Measurements from ENCODE around the gene TNKS1BP1. TPM values are rescaled to one million over a fixed set of nuclear protein-coding genes. Genes with fewer than 3 reads are reported as not detected.

The TNKS1BP1 gene
- total RNA-seq, 2 donors from 2014 or later: 16.9 to 23.8 TPM

DNA sequence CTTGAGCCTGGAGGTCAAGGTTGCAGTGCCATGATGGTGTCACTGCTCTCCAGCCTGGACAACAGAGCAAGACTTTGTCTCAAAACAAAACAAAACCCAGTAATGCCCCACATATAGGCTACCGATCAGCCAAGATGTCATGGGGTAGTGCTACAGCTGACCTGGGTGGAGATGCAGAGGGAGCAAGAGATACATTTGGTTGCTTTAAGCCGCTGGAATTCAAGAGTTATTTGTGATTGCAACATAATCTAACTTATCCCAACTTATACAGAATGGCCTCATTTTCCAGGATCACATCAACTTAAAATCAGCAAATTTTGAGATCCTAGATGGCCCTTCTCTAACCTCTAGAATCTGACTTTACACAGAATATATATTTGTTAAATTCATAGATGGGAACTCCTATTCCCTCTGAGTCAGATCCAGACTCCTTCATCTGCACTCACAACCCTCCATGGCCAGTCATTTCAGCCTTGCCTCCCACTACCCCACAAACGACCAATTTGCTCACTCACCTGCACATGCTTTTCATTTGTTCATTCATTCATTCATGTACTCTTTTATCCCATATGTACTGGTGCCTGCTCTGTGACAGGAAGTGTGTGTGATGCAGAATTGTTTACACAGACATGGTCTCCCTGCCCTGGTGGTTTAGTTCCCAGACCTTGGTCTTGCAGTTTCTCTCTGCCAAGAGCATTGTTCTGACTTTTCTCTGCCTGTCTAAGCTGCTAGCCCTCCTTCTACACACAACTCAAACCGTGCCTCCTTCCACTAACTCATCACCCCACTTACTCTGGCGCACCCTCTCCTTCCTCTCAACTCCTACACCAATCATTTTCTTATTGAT, 63.6 kb downstream of the TNKS1BP1 start:
- Mint-ChIP-seq H3K4me1 (ENCODE audit: low read depth) (no peaks in the 10 kb centered on the region), H3K27ac (no peak overlapping the region), H3K4me3 (no peak overlapping the region), H3K9me3 (peaks cover 0 to 9% of the 10 kb centered on the region in 2 donors), H3K36me3 (ENCODE audit: insufficient read depth in 2 of 2) (no peaks in the 10 kb centered on the region), H3K27me3 (ENCODE audit: low read depth) (peaks cover 30% of the 10 kb centered on the region)
- DNase-seq: no peak
- ATAC-seq (replicated peaks in 1 of 2): peak in 1 of 2 donors; percentile 36

DNA sequence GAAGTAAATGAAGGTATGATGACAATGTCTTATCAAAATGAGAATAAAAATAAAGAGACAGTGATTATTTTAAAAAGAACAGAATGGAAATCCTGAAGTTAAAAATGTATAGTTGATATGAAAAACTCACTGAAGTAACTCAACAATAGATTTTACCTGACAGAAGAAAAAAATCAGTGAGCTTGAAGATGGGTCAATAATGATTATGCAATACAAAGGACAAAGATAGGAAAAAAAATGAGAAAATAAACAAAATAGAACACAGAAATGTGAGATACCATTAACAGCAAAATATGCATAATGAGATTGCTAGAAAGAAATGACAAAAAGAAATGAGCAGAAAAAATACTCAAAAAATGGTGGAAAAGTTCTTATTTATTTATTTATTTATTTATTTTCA, 68.6 kb downstream of the TNKS1BP1 start:
- peaks cover 0 to 7% of the 10 kb centered on the region in 2 donors for H3K9me3 Mint-ChIP-seq
- H3K27me3 Mint-ChIP-seq (ENCODE audit: low read depth): peaks cover 52% of the 10 kb centered on the region
- no peak overlapping the region for H3K27ac Mint-ChIP-seq
- no peaks in the 10 kb centered on the region for H3K36me3 Mint-ChIP-seq (ENCODE audit: insufficient read depth in 2 of 2)
- DNase-seq: no peak
- H3K4me1 Mint-ChIP-seq (ENCODE audit: low read depth): no peaks in the 10 kb centered on the region
- no peak overlapping the region for H3K4me3 Mint-ChIP-seq
- no peak for ATAC-seq (replicated peaks in 1 of 2)

DNA sequence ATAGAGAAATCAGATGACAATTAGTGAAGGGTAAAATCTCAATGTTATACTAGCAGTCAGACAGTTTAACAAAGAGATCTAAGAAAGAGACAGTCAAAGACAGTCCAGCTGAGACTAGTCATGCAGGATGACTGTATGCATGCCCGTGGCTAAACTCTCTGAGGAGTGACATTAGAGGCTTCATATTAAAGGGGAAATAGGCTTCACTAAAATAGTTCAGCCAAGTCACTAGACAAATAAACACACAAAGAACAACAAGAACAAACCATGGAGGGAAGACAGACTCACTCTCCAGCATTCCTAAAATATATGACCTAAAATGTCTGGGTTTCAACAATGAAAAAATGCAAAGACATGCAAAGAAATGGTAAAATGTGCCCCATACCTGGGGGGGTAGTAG, 69.1 kb downstream of the TNKS1BP1 start:
- Mint-ChIP-seq H3K27me3 (ENCODE audit: low read depth) (peaks cover 53% of the 10 kb centered on the region), H3K4me3 (no peak overlapping the region)
- no peak for ATAC-seq (replicated peaks in 1 of 2)

DNA sequence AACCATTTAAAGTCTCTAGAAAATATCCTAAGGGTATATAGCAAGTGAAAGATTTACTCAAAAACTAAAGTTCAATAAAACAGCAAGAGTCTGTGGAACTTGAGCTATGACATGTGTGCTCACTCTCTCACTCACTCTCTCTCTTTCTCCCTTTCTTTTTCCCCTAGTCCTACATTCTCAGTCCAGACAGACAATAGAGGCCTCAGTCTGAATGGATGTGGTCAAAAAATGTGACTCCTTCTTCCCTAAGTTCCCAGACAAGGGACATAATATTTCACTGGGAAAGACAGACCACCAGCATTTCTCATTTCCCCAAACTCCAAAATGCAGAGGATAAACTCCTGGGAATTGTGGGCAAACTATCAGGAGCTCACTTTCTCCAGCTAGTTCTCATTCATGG, 70.1 kb downstream of the TNKS1BP1 start:
- no peak for ATAC-seq (replicated peaks in 1 of 2)
- Mint-ChIP-seq H3K27me3 (ENCODE audit: low read depth) (peaks cover 55% of the 10 kb centered on the region), H3K4me3 (no peak overlapping the region), H3K36me3 (ENCODE audit: insufficient read depth in 2 of 2) (no peaks in the 10 kb centered on the region), H3K27ac (no peak overlapping the region), H3K4me1 (ENCODE audit: low read depth) (peaks cover 6% of the 10 kb centered on the region), H3K9me3 (peaks cover 0 to 7% of the 10 kb centered on the region in 2 donors)
- DNase-seq: no peak

More for the DNA sequence above, 69.1 kb downstream of the TNKS1BP1 start:
- Mint-ChIP-seq H3K9me3 (peaks cover 0 to 7% of the 10 kb centered on the region in 2 donors), H3K27ac (no peak overlapping the region), H3K36me3 (ENCODE audit: insufficient read depth in 2 of 2) (no peaks in the 10 kb centered on the region), H3K4me1 (ENCODE audit: low read depth) (no peaks in the 10 kb centered on the region)
- DNase-seq: no peak

DNA sequence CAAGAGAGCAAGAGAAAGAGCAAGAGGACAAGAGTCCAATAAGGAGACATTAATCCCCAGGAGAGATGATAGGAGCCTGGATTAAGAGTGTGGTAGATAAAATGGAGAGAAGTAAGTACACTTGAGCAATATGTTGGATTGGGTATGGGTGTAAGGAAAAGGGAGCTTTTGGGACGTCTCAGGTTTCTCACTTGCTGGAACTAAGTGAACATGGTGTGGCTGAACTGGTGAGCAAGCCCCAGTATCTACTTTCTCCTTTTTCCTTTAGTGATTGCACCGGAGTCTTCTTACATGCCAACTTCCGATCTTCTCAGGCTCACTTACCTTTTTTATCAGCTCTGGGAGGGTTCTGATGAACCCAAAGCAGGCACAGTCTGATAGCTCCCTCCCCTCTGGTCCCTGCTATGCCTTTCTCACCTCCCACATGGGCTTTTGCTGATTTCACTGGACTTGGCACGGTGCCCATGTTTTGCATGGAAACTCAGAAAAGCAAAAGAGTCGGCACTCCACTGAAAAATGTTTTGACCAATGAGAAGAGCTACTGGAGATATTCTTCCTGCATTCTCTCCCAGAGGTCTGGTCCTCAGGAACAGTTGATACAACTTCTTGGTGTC, 73.2 kb downstream of the TNKS1BP1 start:
- DNase-seq: no peak
- Mint-ChIP-seq H3K4me3 (no peak overlapping the region), H3K9me3 (peaks cover 0 to 3% of the 10 kb centered on the region in 2 donors), H3K4me1 (ENCODE audit: low read depth) (peaks cover 16% of the 10 kb centered on the region), H3K27ac (no peak overlapping the region), H3K27me3 (ENCODE audit: low read depth) (peaks cover 52% of the 10 kb centered on the region), H3K36me3 (ENCODE audit: insufficient read depth in 2 of 2) (no peaks in the 10 kb centered on the region)
- ATAC-seq (replicated peaks in 1 of 2): no peak

DNA sequence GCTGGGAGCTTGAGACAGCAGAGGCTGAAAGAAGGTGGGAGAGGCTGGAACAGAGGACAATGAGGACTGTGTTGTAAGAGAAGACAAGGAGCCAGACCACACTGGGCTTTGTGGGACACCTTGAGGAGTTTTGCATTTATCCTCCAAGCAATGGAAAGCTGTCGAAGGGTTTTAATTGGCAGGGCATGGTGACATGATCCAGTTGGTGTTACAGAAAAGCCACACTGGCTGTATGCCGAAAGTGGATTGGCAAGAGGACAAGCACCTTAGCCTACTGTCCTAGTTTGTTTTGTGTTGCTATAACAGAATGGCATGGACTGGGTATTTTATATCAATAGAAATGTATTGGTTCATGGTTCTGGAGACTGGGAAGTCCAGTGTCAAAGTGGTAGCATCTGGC, 73.7 kb downstream of the TNKS1BP1 start:
- no peaks in the 10 kb centered on the region for H3K36me3 Mint-ChIP-seq (ENCODE audit: insufficient read depth in 2 of 2)
- H3K4me1 Mint-ChIP-seq (ENCODE audit: low read depth): peaks cover 16% of the 10 kb centered on the region
- no peak overlapping the region for H3K4me3 Mint-ChIP-seq
- ATAC-seq (replicated peaks in 1 of 2) (no peak), DNase-seq (no peak)
- peaks cover 47% of the 10 kb centered on the region for H3K27me3 Mint-ChIP-seq (ENCODE audit: low read depth)
- H3K27ac Mint-ChIP-seq: no peak overlapping the region
- H3K9me3 Mint-ChIP-seq: peaks cover 0 to under 1% of the 10 kb centered on the region in 2 donors

Other genes starting within 250 kb of the TNKS1BP1 start
- gene LRRC55, start 143.0 kb downstream of the TNKS1BP1 start, total RNA-seq: not detected
- gene APLNR, start 87.7 kb downstream of the TNKS1BP1 start, total RNA-seq: not detected
- 100 to 1,000 TPM; 213 to 254 TPM for gene SSRP1, start 10.9 kb upstream of the TNKS1BP1 start, total RNA-seq
- gene P2RX3, start 13.4 kb upstream of the TNKS1BP1 start, total RNA-seq: not detected
- gene PRG3, start 56.2 kb upstream of the TNKS1BP1 start, total RNA-seq: not detected
- 1 to 10 TPM; 3.9 to 5.2 TPM for gene PRG2, start 65.7 kb upstream of the TNKS1BP1 start, total RNA-seq
- 100 to 1,000 TPM; 159 to 169 TPM for gene SLC43A3, start 102.2 kb upstream of the TNKS1BP1 start, total RNA-seq
- 1 to 10 TPM in 1 of 2 donors, under 1 TPM in 1; 0.97 to 1.1 TPM for gene RTN4RL2, start 135.6 kb upstream of the TNKS1BP1 start, total RNA-seq
- gene SLC43A1, start 190.8 kb upstream of the TNKS1BP1 start, total RNA-seq: 10 to 100 TPM; 43.6 to 53.9 TPM
- 100 to 1,000 TPM; 106 to 107 TPM for gene TIMM10, start 205.8 kb upstream of the TNKS1BP1 start, total RNA-seq
- gene SMTNL1, start 212.6 kb upstream of the TNKS1BP1 start, total RNA-seq: not detected
- gene UBE2L6, start 242.7 kb upstream of the TNKS1BP1 start, total RNA-seq: 100 to 1,000 TPM; 144 to 180 TPM

All from activated T-cell treated with anti-CD3 and anti-CD28 coated beads, Interleukin-2, amount 50 U/mL, for 72 hours (primary cell).